GM12873 (cell line): ENCODE measurements around the gene PRRG3.

Experiments
- CTCF ChIP-seq: IDR thresholded peaks from 2 replicates; pipeline ENCODE4 v1.5.1; 2012; ENCODE audit warnings: low read depth, mild to moderate bottlenecking, moderate library complexity, low read length, control low read depth; ENCODE audit not compliant: insufficient read depth; ENCODE audit errors: missing control alignments

Gene PRRG3

GRCh38 chrX:151745651-151746050 is 50.4 kb downstream of the PRRG3 start:
- TF ChIP-seq CTCF, result no peak

DNA sequence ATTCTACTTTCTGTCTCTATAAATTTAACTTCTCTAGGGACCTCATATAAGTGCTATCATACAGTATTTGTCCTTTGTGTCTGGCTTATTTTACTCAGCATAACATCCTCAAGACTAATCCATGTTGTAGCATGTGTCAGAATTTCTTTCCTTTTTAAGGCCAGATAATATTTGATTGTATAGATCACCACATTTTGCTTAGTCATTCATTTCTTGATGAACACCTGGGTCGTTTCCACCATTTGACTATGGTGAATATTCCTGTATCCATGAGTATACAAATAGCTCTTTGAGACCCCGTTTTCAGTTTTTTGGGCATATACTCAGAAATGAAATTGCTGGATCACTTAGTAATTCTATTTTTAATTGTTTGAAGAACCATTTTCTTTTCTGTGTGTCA is 51.2 kb downstream of the PRRG3 start:
- TF ChIP-seq CTCF, result no peak

- TF ChIP-seq CTCF, result no peak
Measured at GRCh38 chrX:151750511-151750910, 55.3 kb downstream of the PRRG3 start.

DNA sequence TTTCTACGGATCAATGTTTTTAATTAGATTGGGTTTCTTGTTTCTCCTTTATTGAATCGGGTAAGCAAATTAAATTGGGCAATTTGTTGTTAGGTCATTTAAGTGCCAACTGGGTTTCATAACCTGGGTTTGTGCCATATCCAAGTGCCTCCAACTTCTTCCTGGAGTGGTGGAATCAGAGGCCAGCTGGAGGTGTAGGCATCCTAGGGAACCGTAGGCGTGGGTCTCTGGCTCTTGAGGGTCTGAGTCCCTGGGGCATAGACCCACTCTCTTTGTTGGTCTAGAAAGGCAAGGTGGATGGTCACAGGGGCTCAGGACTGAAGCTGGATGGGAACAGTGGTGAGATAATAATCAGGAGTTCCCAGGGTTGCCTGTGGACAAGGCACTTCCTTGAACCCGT is 57.6 kb downstream of the PRRG3 start:
- no peak for TF ChIP-seq CTCF

DNA sequence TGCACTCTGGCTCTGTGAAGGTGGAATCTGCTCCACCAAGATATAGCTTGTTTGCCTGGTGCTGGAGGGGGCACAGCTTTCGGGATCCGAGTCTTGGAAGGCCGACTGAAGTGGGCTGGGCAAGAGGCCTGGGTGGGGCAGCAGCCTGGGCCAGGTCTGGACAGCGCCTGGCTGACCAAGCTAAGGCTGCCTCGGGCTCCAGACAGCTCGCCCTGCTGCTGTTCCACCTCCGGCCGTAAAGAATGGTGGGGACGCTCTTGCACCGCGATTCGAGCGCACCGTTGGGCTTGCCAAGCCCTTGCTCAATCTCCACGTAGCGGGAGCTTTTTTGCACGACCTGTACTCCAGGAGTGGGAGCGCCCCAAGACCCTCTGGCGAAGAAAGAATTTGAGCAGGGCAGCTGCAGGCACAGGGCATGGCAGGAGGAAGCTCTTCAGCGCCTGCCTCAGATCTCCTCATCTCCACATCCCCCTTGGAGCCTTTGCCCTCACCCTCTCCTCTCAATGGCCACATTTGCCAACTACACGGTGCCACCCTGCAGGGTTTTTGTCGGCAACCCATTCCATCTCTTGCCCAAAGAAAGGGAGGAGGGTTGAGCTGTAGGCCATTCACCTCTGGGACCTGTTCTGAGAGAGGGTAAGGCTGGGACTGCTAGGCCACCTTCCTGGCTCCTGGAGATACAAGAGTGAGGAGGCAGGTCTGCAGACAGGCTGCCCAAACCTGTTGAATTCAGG is 58.2 kb downstream of the PRRG3 start:
- peak; percentile 76 for TF ChIP-seq CTCF

- no peak for TF ChIP-seq CTCF
Measured at GRCh38 chrX:151754047-151754429, 58.8 kb downstream of the PRRG3 start.

DNA sequence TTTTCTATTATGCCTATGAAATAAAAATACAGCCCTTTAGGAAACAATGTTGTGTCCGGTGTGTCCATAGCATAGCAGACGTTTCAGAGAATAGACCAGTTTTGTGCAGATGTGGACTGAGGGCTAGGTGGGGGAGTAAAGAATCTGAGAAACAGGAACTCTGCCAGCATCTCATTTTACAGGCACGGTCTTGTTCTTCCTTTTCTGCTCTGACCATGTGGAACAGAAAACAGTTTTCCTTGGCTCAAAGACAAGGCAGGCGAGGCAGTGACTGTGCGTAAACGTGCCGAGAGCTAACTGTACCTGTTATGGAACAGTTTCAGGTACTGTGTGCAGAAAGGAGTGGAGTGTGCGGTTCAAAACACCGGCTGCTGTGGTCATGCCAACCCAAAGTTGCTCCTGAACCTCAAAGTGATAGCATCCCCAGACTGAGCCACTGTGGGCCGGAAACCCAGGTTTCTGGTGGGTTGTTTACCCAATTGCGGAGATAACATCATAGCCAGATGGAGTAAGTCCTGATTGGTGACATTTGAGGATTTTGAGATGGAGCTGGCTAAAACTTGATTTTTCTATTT is 59.5 kb downstream of the PRRG3 start:
- TF ChIP-seq CTCF, result no peak
